ENCODE results near the gene CEP128.

CEP128 gene

GRCh38 chr14:80545935-80546854, 395.3 kb downstream of the CEP128 start:
- TF ChIP-seq CTCF (IDR thresholded peaks at IDR 0.05; ENCODE audit: low read depth, low read length, missing control alignments): no peak
- no peak for DNase-seq (ENCODE audit: low read depth)
- H3K4me3 ChIP-seq (ENCODE audit: low read depth, low read length): no peak overlapping the region

GRCh38 chr14:80544366-80544765, 397.2 kb downstream of the CEP128 start:
- TF ChIP-seq CTCF (IDR thresholded peaks at IDR 0.05; ENCODE audit: low read depth, low read length, missing control alignments): no peak
- H3K4me3 ChIP-seq (ENCODE audit: low read depth, low read length): no peak overlapping the region
- no peak for DNase-seq (ENCODE audit: low read depth)

- H3K4me3 ChIP-seq (ENCODE audit: low read depth, low read length): no peak overlapping the region
- TF ChIP-seq CTCF (IDR thresholded peaks at IDR 0.05; ENCODE audit: low read depth, low read length, missing control alignments): no peak
- no peak for DNase-seq (ENCODE audit: low read depth)
Measured at GRCh38 chr14:80543211-80543610, 398.3 kb downstream of the CEP128 start.

- no peak for DNase-seq (ENCODE audit: low read depth)
- no peak overlapping the region for H3K4me3 ChIP-seq (ENCODE audit: low read depth, low read length)
- TF ChIP-seq CTCF (IDR thresholded peaks at IDR 0.05; ENCODE audit: low read depth, low read length, missing control alignments): no peak
Measured at GRCh38 chr14:80538633-80539375, 402.7 kb downstream of the CEP128 start.

GRCh38 chr14:80537626-80538025, 403.9 kb downstream of the CEP128 start:
- H3K4me3 ChIP-seq (ENCODE audit: low read depth, low read length): no peak overlapping the region
- no peak for DNase-seq (ENCODE audit: low read depth)
- no peak for TF ChIP-seq CTCF (IDR thresholded peaks at IDR 0.05; ENCODE audit: low read depth, low read length, missing control alignments)

GRCh38 chr14:80536456-80536855, 405.1 kb downstream of the CEP128 start:
- DNase-seq (ENCODE audit: low read depth): no peak
- no peak overlapping the region for H3K4me3 ChIP-seq (ENCODE audit: low read depth, low read length)
- TF ChIP-seq CTCF (IDR thresholded peaks at IDR 0.05; ENCODE audit: low read depth, low read length, missing control alignments): no peak
